CD1c-positive myeloid dendritic cell (primary cell): ENCODE data around the gene CS.
"Not testable (repeated sequence)": the region's sequence is repeated elsewhere in the genome, so short reads cannot be mapped to it uniquely, and the experiment has no call there.

Experiments
- DNase-seq: peaks from one replicate; pipeline ENCODE4 v3.0.0-alpha.2; 2016; ENCODE audit errors: extremely low spot score

CS gene

DNA sequence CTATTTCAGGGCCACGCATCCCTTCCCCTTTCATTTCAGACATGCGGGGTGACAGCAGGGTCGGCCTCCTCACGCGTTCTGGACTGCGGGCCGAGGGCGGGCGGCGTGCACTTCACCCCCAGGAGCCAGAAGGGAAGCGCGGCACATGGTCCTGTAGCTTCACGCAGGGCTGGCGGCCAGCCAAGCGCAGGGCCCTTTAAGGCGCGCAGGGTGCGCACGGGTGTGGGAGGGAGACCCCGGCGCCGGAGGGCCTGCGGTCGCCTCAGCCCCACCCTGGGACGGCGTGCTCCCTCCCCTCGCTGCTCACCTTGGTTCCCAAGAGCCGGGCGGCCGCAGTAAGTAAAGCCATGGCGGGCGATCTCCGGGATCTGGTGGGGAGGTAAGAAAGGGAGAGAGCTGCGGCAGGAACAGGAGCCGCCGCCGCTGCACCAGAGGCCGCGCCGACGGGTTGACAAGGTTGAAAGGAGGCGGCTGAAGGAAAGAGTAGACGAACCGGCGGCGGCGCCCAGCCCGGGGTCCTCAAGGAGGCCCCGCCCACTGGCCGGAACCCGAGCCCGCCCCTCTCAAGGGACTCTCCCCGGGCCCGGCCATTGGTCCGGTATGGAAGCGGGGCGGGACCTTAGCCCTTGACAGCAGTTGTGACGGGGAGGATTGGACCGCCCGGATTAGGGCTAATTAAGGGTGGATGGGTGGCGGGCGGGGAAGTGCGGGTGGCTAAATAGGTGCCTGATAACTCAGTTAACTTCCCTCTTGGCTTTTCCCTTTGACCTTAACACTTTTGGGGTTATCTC is at the start of gene CS:
Gene CS, minus strand, starts transcription at position 478 of the 791 bp plus-strand sequence. Its CDS starts 129 bp downstream, at position 349.
- peak; percentile 100 for DNase-seq

DNA sequence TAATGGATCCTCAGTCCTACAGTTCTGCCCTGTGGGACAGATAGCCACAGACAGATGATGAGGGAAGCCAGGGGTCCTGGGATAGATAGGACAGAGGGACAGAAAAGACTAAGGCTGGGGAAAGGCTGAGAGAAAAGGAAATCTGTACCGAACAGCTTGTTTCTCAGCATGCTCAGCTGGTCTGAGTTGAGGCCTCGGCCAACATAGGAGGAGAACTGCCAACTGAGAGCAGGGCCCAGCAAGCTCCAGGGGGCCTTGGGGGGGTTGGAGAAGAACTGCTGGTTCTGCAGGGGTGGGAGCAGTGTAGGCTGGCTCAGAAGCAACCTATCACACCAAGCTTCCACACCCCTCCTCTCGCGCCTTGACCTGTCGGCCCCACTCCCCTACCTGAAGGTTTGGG is 48.6 kb upstream of the CS start:
- DNase-seq: no peak

DNA sequence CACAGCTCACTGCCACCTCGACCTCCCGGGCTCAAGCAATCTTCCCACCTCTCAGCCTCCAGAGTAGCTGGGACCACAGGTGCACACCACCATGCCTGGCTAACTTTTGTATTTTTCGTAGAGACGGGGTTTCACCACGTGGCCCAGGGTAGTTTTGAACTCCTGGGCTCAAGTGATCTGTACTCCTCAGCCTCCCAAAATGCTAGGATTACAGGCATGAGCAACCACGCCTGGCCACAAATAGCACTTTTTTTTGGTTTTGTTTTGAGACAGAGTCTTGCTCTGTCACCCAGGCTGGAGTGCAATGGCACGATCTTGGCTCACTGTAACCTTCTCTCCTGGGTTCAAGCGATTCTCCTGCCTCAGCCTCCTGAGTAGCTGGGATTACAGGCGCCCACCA is 47.1 kb upstream of the CS start:
- DNase-seq: not testable (repeated sequence)

DNA sequence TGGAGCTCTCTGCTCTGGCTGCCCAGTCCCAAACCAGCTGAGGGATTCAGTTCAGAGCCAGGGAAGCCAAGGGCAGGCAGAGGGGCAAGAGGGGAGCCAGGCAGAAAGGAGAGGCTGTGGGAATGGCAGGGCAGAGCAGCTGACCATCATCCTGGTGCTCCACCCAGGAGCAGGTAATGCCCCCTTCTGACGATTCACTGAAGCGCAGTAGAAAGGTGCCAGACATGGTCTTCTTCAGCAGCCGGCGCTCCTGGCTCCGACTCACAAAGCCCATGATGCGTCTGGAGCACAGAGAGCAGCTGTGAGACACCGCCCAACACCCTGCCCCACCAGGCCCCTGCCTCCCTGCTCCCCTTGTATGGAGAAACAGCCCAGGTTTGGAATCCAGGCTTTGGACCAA is 46.5 kb upstream of the CS start:
- peak; percentile 9 for DNase-seq

DNA sequence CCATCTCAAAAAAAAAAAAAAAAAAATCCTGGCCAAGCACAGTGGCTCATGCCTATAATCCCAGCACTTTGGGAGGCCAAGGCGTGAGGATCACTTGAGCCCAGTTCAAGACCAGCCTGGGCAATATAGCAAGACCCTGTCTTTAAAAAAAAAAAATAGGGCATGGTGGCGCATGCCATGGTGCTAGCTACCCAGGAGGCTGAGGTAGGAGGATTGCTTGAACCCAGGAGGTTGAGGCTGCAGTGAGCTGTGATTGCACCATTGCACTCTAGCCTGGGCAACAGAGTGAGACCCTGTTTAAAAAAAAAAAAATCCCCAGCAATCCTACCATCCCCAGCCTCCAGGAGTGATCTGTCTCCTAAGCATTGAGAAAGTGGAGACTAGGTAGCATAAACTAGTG is 42.2 kb upstream of the CS start:
- DNase-seq: not testable (repeated sequence)

DNA sequence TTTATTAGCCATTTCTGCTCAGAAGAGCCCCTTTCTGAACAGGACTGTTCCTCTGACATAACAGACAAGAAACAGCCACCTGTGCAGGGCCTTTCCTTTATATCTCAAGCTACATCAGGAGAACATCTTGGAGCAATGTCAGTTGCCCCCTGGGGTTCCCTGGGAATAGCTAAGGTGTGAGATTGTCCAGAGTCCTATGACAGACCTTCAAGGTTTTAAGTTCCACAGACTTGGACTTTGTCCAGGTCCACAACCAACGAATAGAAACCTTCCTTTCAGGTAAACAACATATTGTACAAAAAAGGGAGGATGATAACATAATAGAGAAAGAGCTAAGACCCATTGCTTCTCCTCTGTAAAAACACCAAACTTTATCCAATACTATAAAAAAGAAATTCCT is 41.5 kb upstream of the CS start:
- DNase-seq: no peak

DNA sequence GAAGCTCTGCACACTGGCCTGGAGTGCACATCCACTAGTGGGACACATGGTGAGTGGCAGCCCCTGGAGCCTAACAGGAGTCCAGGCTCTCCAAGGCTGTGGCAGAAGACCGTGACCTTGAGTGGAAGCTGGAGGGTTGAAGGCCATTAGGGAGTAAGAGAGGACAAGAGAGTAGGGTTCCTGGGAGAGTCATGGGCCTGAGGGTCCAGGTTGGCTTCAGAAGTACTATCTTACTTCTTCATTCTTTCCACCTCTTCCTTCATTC is 39.0 kb upstream of the CS start:
- no peak for DNase-seq

DNA sequence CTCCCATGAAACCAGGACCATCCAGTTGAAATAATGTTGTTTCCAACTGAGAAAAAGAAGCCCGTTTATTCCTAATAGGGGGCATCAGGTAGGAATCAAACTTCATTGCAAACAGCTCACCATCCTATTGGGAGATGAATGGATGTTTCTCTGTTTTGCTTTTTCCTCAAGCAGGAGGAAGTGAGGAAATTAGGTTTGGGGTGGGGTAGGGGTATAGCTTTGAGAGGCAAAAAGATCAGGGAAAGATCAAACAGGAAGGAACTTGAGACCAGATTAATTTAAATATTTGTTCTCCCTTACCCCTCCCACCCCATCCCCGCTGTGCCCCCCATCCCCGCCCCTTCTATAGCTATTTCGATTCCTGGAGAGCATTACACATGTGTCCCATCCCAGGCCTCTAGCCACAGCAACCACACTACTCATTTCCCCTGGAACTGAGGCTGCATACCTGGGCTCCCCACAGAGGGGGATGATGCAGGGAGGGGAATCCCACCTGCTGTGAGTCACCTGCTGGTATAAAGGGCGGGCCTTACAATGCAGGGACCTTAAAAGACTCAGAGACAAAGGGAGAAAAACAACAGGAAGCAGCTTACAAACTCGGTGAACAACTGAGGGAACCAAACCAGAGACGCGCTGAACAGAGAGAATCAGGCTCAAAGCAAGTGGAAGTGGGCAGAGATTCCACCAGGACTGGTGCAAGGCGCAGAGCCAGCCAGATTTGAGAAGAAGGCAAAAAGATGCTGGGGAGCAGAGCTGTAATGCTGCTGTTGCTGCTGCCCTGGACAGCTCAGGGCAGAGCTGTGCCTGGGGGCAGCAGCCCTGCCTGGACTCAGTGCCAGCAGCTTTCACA is 38.4 kb upstream of the CS start, which contains the start of gene IL23A:
Gene IL23A, plus strand, starts transcription at position 577 of the 850 bp plus-strand sequence. Its CDS starts 161 bp downstream, at position 738.
- DNase-seq: peak; percentile 45

DNA sequence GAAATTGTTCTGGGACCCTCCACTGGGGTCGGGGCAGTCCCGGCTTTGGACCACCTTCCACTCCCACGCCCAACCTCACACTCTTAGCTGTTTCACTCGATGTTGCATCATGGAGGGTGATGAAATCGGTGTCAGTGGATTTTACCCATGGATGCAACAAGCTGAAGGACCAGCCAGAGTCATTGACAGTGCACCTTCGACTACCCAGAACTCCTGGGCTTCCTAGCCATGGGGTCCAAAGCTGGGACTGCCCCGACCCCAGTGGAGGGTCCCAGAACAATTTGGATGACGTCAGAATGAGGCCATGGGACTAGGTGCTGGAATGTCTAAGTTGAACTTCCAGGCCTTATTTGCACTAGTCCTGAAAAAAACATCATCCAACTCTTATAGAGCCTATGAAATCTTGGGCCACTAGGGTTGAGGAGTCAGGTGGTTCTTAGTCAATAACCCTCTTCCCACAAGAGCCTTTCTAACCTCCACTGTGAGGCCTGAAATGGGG is 37.7 kb upstream of the CS start:
- peak; percentile 38 for DNase-seq

DNA sequence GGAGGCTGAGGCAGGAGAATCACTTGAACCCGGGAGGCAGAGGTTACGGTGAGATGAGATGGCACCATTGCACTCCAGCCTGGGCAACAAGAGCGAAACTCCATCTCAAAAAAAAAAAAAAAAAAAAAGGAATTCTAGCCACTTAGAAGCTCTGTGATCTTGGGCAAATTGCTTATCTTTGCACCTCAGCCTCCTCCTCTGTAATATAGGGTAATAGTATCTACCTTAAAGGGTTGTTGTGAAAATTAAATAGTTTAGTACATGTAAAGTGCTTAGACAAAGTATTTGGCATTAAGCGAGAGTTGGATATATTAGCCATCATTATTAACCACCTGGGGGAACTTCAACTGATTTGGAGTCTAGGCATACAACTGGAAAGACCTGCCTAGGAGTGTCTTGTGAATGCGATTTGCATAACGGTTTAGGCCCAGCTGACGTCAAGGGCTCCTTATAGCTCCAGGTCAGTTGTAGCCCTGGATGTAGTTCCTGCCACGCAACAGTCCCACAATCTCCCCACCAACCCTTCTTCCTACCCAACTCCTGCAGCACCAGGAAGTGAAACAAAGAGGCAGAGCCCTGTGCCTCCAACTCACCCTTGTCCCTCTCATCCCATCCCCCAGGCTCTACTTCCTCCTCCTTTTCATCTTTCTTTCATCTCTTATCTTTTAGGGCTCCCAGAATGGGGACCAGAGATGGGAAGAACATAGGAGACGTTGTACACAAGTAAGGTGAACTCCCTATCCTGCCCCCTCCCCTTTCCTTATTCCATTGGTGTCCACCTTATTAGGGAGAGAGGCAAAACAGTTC is 36.4 kb upstream of the CS start:
- DNase-seq: peak; percentile 86

DNA sequence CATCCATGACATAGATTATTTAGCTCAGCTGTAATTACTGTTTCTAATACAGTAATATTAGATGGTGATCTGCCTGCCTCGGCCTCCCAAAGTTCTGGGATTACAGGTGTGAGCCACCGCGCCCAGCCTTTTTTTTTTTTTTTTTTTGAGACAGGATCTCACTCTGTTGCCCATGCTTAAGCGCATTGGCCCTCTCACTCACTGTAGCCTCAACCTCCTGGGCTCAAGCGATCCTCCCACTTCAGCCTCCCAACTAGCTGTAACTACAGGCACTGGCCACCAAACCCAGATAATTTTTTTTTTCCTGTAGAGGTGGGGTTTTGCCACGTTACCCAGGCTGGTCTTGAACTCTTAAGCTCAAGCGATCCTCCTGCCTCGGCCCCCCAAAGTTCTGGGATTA is 35.4 kb upstream of the CS start:
- not testable (repeated sequence) for DNase-seq

DNA sequence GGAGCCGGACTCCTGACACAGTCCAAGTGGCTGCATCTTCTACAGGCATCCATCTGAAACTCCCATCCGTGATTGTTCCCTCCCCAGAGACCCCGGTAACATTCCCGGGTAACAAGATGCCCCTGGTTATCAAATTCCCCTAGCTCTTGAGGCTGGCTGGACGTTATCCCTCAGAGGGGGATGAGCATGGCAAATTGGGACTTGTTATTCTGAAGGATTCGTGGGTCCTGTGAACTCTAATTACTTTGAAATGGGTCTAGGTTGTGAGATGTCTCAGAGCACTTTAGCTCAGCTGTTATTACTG is 34.3 kb upstream of the CS start:
- no peak for DNase-seq

DNA sequence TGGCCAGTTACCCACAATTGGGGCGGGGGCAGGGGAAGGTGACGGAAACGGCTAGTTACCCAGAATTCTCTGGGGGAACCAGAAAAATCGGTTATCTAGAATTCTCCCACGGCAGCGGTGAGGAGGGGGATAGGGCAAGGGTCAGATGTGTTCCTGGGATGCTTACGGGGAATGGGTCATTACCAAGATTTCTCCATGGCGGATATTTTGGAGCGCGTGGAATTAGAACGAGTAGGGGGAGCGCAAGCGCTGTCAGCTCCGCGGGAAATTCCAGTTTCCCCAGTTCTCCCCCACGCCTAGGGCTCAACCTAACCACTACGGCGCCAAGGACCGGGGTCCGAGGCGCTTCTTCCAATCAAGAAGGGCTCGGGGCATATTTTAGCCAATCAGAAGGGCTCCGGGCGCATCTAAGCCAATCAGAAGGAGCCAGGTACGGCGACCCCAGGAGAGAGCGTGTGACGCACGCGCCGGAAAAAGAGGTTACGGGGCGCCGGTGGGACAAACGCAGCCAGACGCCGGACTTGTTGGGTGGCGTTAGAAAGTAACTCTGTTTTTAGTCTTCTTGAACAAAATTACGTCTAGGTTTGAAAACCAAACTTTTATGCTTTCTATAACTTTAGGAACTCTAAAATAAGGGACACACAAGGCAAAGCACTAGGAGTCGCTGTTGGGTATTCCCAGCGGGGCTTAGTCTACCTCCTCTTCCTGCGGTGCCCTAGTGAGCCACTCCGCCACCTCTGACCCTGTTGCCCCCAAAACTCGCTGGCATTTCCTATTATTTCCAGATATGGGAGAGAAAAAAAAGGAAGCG is 33.8 kb upstream of the CS start, which contains the start of gene PAN2:
Gene PAN2, minus strand, starts transcription at position 322 of the 811 bp plus-strand sequence. CDS start 906 bp downstream, outside the sequence.
- peak; percentile 96 for DNase-seq

DNA sequence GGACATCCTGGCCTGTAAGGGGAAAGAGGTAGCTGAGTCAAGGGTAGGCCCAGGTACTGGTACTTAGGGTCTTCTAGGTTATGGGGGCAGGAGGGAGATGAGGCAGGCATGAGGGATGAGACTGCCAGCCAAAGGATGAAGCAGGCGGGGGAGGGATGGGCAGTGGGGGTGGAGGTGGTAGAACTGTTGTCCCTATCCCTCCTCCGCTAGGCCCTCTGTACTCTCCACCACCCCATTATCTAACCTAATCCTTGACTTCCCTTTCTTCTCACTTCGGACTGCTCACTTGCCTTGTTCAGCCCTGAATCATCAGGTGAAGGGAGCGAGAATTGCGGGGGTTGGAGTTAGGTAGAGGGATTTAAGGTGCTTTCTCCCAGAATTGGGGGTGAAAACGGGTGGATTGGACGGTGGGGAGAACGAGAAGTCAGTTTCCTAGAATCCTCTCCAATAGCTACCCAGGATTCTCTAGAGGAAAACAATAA is 33.1 kb upstream of the CS start:
- DNase-seq: no peak

DNA sequence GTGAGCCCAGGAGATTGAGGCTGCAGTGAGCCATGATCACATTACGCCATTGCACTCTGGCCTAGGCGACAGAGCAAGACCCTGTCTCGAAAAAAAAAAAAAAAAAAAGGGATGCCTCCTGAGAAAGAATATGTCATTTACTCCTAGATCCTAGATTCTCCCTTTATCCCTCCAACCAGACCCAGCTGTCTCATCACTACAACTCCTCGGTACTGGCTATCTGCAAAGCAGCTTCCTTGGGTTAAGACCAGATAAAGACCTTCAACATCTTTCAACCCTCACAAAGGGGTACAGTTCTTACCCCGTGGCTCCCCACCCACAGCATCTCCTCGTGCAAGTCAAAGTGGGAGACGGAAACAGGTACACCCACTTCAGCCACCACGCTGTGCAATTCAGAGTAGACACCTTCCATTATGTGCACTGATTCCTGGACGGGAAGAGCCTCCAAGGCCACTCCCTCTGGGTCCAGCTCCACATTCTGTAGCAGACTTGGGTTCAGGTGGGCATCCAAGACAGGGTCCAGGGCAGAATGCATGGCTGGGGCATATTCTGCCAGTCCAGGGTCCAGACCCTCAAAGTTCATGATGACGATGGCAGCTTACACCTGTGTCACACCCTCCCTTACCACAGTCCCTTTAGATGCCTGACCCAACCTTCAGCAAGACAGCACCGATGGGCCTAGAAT is 32.5 kb upstream of the CS start:
- no peak for DNase-seq

DNA sequence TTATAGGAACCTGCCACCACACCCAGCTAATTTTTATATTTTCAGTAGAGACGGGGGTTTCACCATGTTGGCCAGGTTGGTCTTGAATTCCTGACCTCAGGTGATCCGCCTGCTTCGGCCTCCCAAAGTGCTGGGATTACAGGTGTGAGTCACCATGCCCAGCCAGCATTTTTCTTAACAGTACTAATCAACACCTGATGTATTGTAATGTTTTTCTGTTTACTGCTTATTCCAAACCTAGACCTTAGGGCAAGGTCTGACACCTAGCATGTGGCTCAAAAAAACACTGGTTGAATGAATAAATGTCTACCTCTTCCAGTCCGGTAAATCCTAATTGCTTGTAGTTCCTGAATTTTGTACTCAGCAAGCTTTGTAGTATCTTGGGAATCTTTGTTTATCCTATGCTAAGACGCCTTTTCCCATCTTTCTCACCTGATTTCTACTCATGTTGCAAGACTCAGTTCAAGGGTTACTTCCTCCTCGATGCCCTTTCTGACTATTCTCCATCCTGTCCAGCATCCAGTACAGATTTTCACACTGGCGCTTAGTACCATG is 30.9 kb upstream of the CS start:
- no peak for DNase-seq

DNA sequence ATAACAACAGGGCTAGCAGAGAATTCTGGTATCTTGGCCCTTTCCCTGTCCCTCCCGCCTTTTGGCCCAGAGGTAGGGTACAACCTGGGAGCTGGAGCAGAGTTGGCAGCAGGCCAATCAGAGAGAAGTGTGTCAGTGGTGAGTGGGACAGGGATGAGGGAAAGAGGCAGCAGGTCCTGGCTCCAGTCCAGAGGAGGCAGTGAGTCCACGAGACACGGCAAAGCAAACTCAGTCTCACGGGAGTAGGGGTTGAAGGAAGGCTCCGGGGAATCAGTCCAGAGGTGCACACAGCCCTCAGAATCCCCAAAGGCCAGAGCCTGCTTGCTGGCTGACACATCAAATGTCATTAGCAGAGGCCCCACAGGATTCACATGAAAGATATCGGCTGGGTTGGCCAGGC is 26.4 kb upstream of the CS start:
- no peak for DNase-seq

DNA sequence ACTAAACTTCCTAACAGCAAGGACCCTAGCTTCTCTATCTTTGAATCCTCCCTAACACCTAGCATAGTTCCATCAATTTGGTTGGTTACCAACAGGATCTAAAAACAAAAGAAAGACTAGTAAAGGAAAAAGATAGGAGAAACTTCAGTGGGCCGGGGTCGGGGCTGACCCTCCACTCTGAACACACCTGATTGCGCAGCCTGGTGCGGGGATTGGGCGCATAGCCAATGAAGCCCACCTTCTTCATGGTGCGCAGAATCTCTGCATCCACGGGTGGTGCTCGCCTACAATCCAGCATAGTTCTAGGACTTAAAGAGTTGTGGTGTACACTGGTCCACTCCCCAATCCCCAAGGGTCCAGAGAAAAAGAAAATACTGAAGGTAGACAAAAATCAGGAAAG is 26.0 kb upstream of the CS start:
- no peak for DNase-seq

DNA sequence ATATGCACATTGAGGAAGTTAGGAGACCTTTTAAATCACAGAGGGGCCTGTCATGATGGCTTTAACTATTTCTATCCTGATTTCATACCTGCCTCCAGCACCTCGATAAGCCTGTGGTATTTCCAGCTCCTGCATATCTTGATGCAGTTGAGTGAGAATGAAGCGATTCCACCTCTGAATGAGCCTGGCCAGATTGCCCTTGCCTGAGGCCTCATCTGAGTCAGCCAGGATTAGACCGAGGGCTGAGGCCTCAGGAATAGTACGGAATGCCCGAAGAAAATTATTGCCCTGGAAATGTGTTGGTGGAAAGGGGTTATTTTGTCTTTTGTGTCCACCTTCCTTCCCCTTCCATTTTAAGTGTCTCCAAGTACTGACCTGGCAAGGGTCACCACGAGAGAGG is 24.1 kb upstream of the CS start:
- DNase-seq: no peak

DNA sequence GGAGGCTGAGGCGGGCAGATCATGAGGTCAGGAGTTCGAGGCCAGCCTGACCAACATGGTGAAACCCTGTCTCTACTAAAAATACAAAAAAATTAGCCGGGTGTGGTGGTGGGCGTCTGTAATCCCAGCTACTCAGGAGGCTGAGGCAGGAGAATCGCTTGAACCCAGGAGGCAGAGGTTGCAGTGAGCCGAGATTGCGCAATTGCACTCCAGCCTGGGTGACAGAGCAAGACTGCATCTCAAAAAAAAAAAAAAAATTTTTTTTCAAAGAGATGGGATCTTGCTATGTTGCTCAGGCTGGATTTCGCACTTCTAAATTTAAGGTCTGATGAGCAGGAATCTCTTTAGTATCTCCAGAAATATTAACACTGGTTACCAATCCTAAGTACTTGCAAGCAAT is 21.5 kb upstream of the CS start:
- DNase-seq: not testable (repeated sequence)
